Kidney epithelial cell (primary cell): ENCODE data around the gene INKA1. TPM values are rescaled to one million over a fixed set of nuclear protein-coding genes. Genes with fewer than 3 reads are reported as not detected.
A peak's percentile ranks its signal among the peaks of the same experiment; 100 is the strongest.

Experiments
- DNase-seq: peaks from one replicate; pipeline ENCODE4 v3.0.0-alpha.2; 2010; ENCODE audit warnings: low read depth
- H3K27me3 ChIP-seq: 2 replicates; pipeline ENCODE4 v1.6.0; 2011; ENCODE audit warnings: low read length; ENCODE audit not compliant: control insufficient read depth, insufficient read depth
- H3K36me3 ChIP-seq: 2 replicates; pipeline ENCODE4 v1.5.1; 2011; ENCODE audit warnings: low read length; ENCODE audit not compliant: control insufficient read depth, insufficient read depth
- H3K4me3 ChIP-seq: 2 replicates; pipeline ENCODE4 v1.5.1; 2011; ENCODE audit warnings: low read depth, mild to moderate bottlenecking, control low read depth, low read length
- total RNA-seq: library from RNA; depleted of rRNA; stranded (reverse); fragments of >200 nt; gene quantifications from 2 replicates; pipeline ENCODE4 v1.2.3, GENCODE V29; 2015
- TF ChIP-seq, protein P1 (sequence below): IDR thresholded peaks from 2 replicates; pipeline ENCODE4 v1.5.1; 2011; ENCODE audit warnings: mild to moderate bottlenecking, moderate library complexity, low read length, control low read depth, inconsistent platforms; ENCODE audit not compliant: insufficient read depth, poor library complexity, severe bottlenecking

The INKA1 gene
- total RNA-seq, 1 donor from 2014 or later = not detected

DNA sequence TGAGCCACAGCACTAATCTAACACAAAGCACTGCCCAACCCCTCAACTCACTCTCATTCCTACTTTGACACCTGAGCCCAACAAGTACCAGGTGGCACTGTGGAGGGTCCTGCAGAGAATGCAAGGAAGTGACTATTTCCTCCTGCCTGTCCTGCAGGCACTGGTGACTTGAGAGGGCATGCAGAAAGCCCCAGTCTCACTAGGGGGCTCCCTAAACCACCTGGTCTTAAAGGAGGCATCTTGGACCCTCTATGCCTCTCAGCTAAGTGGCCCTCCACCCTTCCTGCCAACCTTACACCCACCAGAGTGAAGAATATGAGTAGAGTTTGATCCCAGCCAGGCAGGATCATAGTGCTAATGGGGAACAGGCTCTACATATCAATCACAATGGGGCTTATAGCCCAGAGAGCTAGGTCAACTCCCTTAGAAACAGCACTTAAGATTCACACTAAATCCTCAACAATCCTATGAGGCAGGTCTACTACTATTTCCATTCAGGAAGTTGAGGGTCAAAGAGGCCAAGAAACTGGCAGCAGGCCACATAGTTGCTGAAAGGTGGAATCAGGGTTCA, 38.1 kb downstream of the INKA1 start:
- DNase-seq = no peak

DNA sequence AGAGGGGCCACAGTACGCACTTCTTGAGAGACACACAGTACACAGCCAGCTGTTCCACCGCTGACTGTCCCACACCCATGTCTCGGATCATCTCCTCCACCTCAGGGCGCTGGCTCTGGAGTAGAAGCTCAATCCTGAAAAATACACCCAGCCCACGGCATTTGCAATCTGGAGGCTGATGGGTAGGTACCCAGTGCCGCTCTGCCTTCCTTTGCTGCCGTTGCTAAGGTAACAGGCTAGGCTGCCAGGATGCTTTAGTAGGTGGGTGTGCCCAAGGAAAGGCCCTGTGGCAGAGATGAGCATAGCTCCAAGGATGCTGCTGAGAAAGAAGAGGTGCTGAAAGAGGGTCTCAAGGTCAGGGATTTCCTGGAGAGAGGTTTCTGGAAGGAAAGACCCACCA, 38.7 kb downstream of the INKA1 start:
- no peaks in the 10 kb centered on the region for H3K27me3 ChIP-seq
- TF ChIP-seq, protein P1, sequence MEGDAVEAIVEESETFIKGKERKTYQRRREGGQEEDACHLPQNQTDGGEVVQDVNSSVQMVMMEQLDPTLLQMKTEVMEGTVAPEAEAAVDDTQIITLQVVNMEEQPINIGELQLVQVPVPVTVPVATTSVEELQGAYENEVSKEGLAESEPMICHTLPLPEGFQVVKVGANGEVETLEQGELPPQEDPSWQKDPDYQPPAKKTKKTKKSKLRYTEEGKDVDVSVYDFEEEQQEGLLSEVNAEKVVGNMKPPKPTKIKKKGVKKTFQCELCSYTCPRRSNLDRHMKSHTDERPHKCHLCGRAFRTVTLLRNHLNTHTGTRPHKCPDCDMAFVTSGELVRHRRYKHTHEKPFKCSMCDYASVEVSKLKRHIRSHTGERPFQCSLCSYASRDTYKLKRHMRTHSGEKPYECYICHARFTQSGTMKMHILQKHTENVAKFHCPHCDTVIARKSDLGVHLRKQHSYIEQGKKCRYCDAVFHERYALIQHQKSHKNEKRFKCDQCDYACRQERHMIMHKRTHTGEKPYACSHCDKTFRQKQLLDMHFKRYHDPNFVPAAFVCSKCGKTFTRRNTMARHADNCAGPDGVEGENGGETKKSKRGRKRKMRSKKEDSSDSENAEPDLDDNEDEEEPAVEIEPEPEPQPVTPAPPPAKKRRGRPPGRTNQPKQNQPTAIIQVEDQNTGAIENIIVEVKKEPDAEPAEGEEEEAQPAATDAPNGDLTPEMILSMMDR = no peak
- DNase-seq = no peak
- H3K4me3 ChIP-seq = no peak overlapping the region
- peaks cover 2% of the 10 kb centered on the region for H3K36me3 ChIP-seq

More for the DNA sequence above, 38.1 kb downstream of the INKA1 start:
- H3K4me3 ChIP-seq = no peak overlapping the region
- peaks cover 2% of the 10 kb centered on the region for H3K36me3 ChIP-seq
- TF ChIP-seq, protein P1 = peak; percentile 50
- H3K27me3 ChIP-seq = no peaks in the 10 kb centered on the region

DNA sequence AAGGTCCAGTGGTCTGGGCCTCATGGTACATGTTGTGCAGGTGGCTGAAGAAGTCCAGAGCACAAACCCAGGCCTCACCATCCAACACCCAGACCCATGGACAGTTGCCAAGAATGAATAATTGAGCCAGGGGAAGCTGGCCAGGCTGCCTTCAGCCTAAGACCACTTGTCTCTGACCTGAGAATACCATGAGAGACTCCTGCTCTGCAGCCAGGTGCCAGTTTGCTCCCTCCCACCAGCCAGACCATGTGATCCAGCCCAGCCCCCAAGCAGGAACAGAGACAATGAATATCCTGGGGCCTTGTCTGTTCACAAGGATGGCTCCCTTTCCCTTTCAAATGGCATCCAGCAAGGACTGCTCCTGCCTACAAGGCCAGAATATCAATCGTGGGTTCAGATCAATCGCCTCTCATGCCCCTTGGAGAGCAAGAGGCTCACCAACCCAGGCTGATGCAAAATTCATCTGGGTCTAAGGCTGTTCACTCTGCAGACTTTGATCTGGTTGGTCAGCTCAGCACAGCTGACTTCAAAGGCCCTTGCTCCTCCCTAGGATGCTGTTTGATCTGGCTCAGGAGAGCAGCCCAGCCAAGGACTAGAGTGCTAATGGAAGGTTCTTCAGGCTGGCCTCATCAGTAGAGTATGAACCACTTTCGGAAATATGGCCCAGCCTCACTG, 39.9 kb downstream of the INKA1 start:
- TF ChIP-seq, protein P1 = no peak
- no peak for DNase-seq
- Histone ChIP-seq H3K36me3 (peaks cover 2% of the 10 kb centered on the region), H3K27me3 (no peaks in the 10 kb centered on the region), H3K4me3 (no peak overlapping the region)

DNA sequence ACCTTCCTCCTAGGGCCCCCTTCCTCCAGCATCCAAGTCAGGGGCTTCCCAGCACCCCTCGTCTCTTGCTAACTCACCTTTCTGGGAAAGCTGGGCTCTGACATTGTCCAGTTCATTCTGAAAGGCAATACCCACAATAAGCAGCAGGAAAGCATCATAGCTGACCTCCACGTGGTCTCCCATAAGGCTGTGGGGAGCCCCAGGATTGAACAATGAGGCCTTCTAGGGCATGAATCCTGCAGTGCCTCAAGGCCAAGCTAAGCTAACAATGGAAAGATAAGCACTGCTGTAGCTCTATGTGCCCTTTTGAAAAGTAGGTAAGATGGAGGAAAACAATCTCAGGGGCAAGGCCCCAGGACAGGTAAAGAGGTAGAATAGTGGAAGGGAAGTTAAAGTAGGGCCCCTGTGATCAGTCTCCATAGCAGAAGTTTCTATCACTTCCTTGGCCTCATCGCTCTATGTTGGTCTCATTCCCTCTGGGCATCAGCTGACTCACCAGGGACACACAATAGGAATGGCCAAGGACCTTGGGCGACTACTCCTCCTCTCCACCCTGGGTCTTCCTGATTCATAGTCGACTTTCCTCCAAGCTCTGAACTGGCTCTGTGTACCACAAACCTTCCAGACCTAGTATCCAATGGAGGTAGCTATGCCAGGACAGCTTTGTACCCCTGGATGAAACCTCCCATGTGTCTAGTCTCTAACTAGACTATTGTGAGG, 41.6 kb downstream of the INKA1 start:
- TF ChIP-seq, protein P1 = no peak
- H3K4me3 ChIP-seq = no peak overlapping the region
- DNase-seq = no peak
- no peaks in the 10 kb centered on the region for H3K27me3 ChIP-seq
- H3K36me3 ChIP-seq = peaks cover 2% of the 10 kb centered on the region

DNA sequence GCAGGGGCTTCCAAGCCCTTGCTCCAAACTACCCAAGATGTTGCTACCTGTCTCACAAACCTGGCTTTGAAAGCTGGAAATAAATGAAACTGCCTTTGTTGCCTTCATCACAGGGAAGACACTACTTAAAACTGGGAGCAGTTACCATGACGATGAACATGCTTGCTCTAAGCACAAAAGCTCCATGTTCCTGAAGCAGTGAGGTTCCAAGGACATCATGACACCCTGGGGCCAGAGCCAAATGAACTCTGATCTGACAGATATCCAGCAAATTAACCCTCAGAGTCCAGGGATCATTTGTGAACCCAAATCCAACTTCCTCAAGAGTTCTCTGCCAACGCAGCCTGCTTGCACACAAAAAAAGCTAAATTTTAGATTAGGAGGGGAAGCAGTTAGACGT, 42.6 kb downstream of the INKA1 start:
- TF ChIP-seq, protein P1 = no peak
- DNase-seq = no peak
- no peaks in the 10 kb centered on the region for H3K27me3 ChIP-seq
- H3K4me3 ChIP-seq = no peak overlapping the region
- peaks cover 2% of the 10 kb centered on the region for H3K36me3 ChIP-seq

Other genes starting within 250 kb of the INKA1 start
- 0.92 and 2.7 TPM in 2 replicates for gene BSN, start 248.8 kb upstream of the INKA1 start, total RNA-seq
- gene APEH, start 128.9 kb upstream of the INKA1 start, total RNA-seq = 141 and 146 TPM in 2 replicates
- gene MST1, start 113.8 kb upstream of the INKA1 start, total RNA-seq = 12.4 and 21.6 TPM in 2 replicates
- 30.0 and 30.8 TPM in 2 replicates for gene RNF123, start 113.7 kb upstream of the INKA1 start, total RNA-seq
- gene AMIGO3, start 83.6 kb upstream of the INKA1 start, total RNA-seq = 2.9 TPM in 1 of 2 replicates, not detected in the other
- gene GMPPB, start 79.3 kb upstream of the INKA1 start, total RNA-seq = 44.0 and 53.2 TPM in 2 replicates
- 37.7 and 39.8 TPM in 2 replicates for gene IP6K1, start 16.7 kb upstream of the INKA1 start, total RNA-seq
- not detected in 2 replicates for gene CDHR4, start 3.4 kb upstream of the INKA1 start, total RNA-seq
- 6.3 and 11.8 TPM in 2 replicates for gene UBA7, start 10.7 kb downstream of the INKA1 start, total RNA-seq
- 4.2 and 5.4 TPM in 2 replicates for gene TRAIP, start 53.3 kb downstream of the INKA1 start, total RNA-seq
- not detected in 2 replicates for gene CAMKV, start 66.6 kb downstream of the INKA1 start, total RNA-seq
- 6.5 and 8.2 TPM in 2 replicates for gene MST1R, start 100.6 kb downstream of the INKA1 start, total RNA-seq
- 18.1 and 19.1 TPM in 2 replicates for gene MON1A, start 126.5 kb downstream of the INKA1 start, total RNA-seq
- gene RBM6, start 136.9 kb downstream of the INKA1 start, total RNA-seq = 35.9 and 41.5 TPM in 2 replicates